HepG2 (cell line): Measurements from ENCODE around the gene RPL27A. TPM values are rescaled to one million over a fixed set of nuclear protein-coding genes. Genes with fewer than 3 reads are reported as not detected.
A peak's percentile ranks its signal among the peaks of the same experiment; 100 is the strongest.

Experiments used
- BRF2 ChIP-seq: sonication (generic); formaldehyde crosslinking; IDR thresholded peaks from 2 replicates; pipeline ENCODE4 v1.8.1; 2022; ENCODE audit warnings: mild to moderate bottlenecking, missing genetic modification reagents
- CBX5 ChIP-seq: sonication (generic); formaldehyde crosslinking; IDR thresholded peaks from 2 replicates; pipeline ENCODE4 v1.4.0; 2020; ENCODE audit warnings: missing genetic modification reagents, borderline replicate concordance
- ETV6 ChIP-seq: sonication (generic); formaldehyde crosslinking; conservative IDR thresholded peaks from 2 replicates; pipeline ENCODE4 v1.4.0; 2020; ENCODE audit warnings: missing genetic modification reagents
- HMGXB4 ChIP-seq, 2 experiments: sonication (generic) in 1 of 2; formaldehyde crosslinking in 1 of 2; IDR thresholded peaks; 2 replicates each; pipeline versions ENCODE4 v1.4.0 to v1.6.1; 2018 to 2020; ENCODE audit warnings: missing genetic modification reagents in 2 of 2, borderline replicate concordance in 1 of 2, low read depth in 1 of 2, mild to moderate bottlenecking in 1 of 2, missing biosample characterization in 1 of 2
- HOMEZ ChIP-seq: IDR thresholded peaks from 2 replicates; pipeline ENCODE4 v1.6.1; 2016; ENCODE audit warnings: low read depth
- IRF2 ChIP-seq: IDR thresholded peaks from 2 replicates; pipeline ENCODE4 v1.6.1; 2018; ENCODE audit warnings: missing genetic modification reagents, missing compliant biosample characterization
- MIER3 ChIP-seq: IDR thresholded peaks from 2 replicates; pipeline ENCODE4 v1.6.1; 2016; ENCODE audit warnings: missing compliant biosample characterization, borderline replicate concordance
- NFKBIZ ChIP-seq: IDR thresholded peaks from 2 replicates; pipeline ENCODE4 v1.6.1; 2018; ENCODE audit warnings: missing genetic modification reagents, missing compliant biosample characterization
- POGZ ChIP-seq: sonication (generic); formaldehyde crosslinking; IDR thresholded peaks from 2 replicates; pipeline ENCODE4 v1.4.0; 2020; ENCODE audit warnings: mild to moderate bottlenecking, missing genetic modification reagents
- SIN3B ChIP-seq: fragments of 150-350 bp; IDR thresholded peaks from 2 replicates; pipeline ENCODE4 v1.6.1; 2014; ENCODE audit warnings: low read length
- SOX13 ChIP-seq, 3 experiments: fragments of 450-650 bp in 1 of 3; sonication (generic) in 1 of 3; formaldehyde crosslinking in 1 of 3; IDR thresholded peaks in 2 of 3; conservative IDR thresholded peaks in 1 of 3; 2 replicates each; pipeline versions ENCODE4 v1.5.0 to v1.6.1; 2016 to 2020; ENCODE audit warnings: antibody characterized with exemption in 1 of 3, mild to moderate bottlenecking in 1 of 3, missing compliant biosample characterization in 1 of 3, missing genetic modification reagents in 1 of 3, moderate library complexity in 1 of 3
- ZC3H13 ChIP-seq: sonication (generic); formaldehyde crosslinking; IDR thresholded peaks from 2 replicates; pipeline ENCODE4 v1.8.1; 2023; ENCODE audit warnings: mild to moderate bottlenecking, missing genetic modification reagents, moderate library complexity
- ZNF225 ChIP-seq: sonication (generic); formaldehyde crosslinking; IDR thresholded peaks from 2 replicates; pipeline ENCODE4 v1.4.0; 2020; ENCODE audit warnings: mild to moderate bottlenecking, missing genetic modification reagents
- ZNF230 ChIP-seq: sonication (generic); formaldehyde crosslinking; IDR thresholded peaks from 2 replicates; pipeline ENCODE4 v1.4.0; 2020; ENCODE audit warnings: mild to moderate bottlenecking, missing genetic modification reagents
- ZNF503 ChIP-seq: sonication (generic); formaldehyde crosslinking; IDR thresholded peaks from 2 replicates; pipeline ENCODE4 v1.4.0; 2020; ENCODE audit warnings: missing genetic modification reagents
- ZNF615 ChIP-seq: sonication (generic); formaldehyde crosslinking; IDR thresholded peaks from 2 replicates; pipeline ENCODE4 v1.5.0; 2020; ENCODE audit warnings: mild to moderate bottlenecking, missing genetic modification reagents, borderline replicate concordance
- ZNF724P ChIP-seq: sonication (generic); formaldehyde crosslinking; IDR thresholded peaks from 2 replicates; pipeline ENCODE4 v1.8.0; 2022; ENCODE audit warnings: missing genetic modification reagents, borderline replicate concordance
- polyA plus RNA-seq, 8 experiments: library from polyadenylated mRNA; depleted of rRNA in 3 of 8; stranded (reverse) in 7 of 8; unstranded in 1 of 8; fragments of >200 nt; fragmentation: Illumina TruSeq in 4 of 8; extraction: Trizol in 4 of 8; gene quantifications; 2 replicates each; pipeline versions ENCODE4 v1.2.1 to v1.2.3, GENCODE V29; 2011 to 2016; ENCODE audit warnings: low read depth in 4 of 8, missing spikeins in 1 of 8, mixed read lengths in 1 of 8; ENCODE audit not compliant: insufficient read depth in 1 of 8
- total RNA-seq, 5 experiments: library from RNA; depleted of rRNA; stranded (reverse); fragments of >200 nt; fragmentation: Illumina TruSeq; extraction: Trizol; gene quantifications; 2 replicates each; pipeline ENCODE4 v1.2.3, GENCODE V29; 2016; ENCODE audit warnings: low read depth in 1 of 5
- TF ChIP-seq, protein P1 (sequence below): IDR thresholded peaks from 2 replicates; pipeline ENCODE4 v1.6.1; 2016; ENCODE audit warnings: missing compliant biosample characterization, missing genetic modification reagents, borderline replicate concordance
- TF ChIP-seq, protein P2 (sequence below): IDR thresholded peaks from 2 replicates; pipeline ENCODE4 v1.6.1; 2018; ENCODE audit warnings: missing genetic modification reagents

Gene RPL27A
- total and polyA plus RNA-seq, 2 of the 13 experiments (the other 11 are each of a cell fraction or from before 2014, with no cell fraction given) = 1,531 to 2,153 TPM

DNA sequence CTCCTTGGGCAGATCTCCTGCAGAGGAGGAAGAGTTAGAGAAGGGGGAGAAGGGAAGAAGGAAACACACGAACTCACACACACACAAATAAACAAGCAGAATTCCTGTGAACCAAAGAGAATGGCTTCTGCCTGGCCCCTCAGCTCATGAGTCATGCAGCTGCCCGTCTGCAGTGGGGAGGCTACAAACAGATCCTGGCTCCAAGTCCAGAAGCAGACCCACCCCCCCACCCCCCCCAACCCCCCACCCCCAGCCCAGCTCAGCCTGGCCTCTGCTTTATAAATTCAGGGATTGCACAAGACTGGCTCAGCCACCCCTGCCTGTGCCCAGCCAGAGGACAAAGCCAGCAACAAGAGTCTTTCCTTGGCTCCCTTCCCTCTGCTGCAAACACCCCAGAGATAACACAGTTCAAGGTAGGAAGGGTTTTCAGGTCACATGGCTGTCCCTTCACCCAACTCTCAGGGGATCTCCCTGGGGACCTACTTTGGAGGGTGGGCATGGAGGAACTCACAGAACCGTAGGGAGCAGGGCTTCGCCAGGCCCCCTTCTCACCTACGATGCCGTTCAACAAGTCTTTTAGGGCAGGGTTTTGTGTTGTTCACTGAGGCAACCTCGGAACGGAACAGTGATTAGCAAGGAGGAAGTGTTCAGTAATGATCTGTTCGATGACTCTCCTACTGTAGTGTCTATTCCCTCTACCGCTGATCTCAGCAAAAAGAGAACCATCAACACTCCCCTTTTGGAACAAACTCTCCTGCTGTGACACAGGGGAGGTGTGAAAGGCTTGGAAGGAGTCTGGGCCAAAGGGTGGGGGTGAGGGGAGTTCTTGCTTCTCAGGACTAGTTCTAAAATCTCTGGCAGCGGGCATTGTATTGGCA lies 35.5 kb downstream of the RPL27A start (continued):
- TF ChIP-seq ZNF230 (CRISPR knock-in tag) (no peak), ETV6 (CRISPR knock-in tag) (no peak), MIER3 (no peak), ZC3H13 (CRISPR knock-in tag) (no peak), SOX13 (IDR thresholded peaks at IDR 0.05) (no peak), SOX13 (CRISPR knock-in tag; conservative IDR thresholded peaks at IDR 0.05 in 1 of 2, IDR thresholded peaks at IDR 0.05 in 1 of 2) (peak in 1 of 2 experiments; percentile 35; a peak in 1 of 4 replicates), HOMEZ (CRISPR knock-in tag) (0 out of 2 replicates have a peak, but pooled peaks have one; percentile 29), POGZ (CRISPR knock-in tag) (0 out of 2 replicates have a peak, but pooled peaks have one; percentile 17), CBX5 (CRISPR knock-in tag) (no peak; the same call in 1 of the 2 replicates), SIN3B (no peak), IRF2 (peak; percentile 14; the same call in 1 of the 2 replicates), BRF2 (CRISPR knock-in tag) (no peak), ZNF615 (CRISPR knock-in tag) (no peak), ZNF724P (CRISPR knock-in tag) (no peak), ZNF225 (CRISPR knock-in tag) (no peak), NFKBIZ (CRISPR knock-in tag) (no peak), HMGXB4 (CRISPR knock-in tag; IDR thresholded peaks at IDR 0.05; ENCODE audit: borderline replicate concordance in 1 of 2, low read depth in 1 of 2) (no peak), ZNF503 (CRISPR knock-in tag) (no peak)
- TF ChIP-seq, protein P1, sequence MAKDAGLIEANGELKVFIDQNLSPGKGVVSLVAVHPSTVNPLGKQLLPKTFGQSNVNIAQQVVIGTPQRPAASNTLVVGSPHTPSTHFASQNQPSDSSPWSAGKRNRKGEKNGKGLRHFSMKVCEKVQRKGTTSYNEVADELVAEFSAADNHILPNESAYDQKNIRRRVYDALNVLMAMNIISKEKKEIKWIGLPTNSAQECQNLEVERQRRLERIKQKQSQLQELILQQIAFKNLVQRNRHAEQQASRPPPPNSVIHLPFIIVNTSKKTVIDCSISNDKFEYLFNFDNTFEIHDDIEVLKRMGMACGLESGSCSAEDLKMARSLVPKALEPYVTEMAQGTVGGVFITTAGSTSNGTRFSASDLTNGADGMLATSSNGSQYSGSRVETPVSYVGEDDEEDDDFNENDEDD = no peak
- TF ChIP-seq, protein P2, sequence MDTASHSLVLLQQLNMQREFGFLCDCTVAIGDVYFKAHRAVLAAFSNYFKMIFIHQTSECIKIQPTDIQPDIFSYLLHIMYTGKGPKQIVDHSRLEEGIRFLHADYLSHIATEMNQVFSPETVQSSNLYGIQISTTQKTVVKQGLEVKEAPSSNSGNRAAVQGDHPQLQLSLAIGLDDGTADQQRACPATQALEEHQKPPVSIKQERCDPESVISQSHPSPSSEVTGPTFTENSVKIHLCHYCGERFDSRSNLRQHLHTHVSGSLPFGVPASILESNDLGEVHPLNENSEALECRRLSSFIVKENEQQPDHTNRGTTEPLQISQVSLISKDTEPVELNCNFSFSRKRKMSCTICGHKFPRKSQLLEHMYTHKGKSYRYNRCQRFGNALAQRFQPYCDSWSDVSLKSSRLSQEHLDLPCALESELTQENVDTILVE (CRISPR knock-in tag) = peak; percentile 44; the same call in 1 of the 2 replicates
